Kidney (tissue), 14 donors: ENCODE results near the gene EGFL6. TPM values are rescaled to one million over a fixed set of nuclear protein-coding genes. Genes with fewer than 3 reads are reported as not detected.
A peak's percentile ranks its signal among the peaks of the same experiment; 100 is the strongest.

Experiments
- DNase-seq, 5 donors: peaks; one replicate each; pipeline ENCODE4 v3.0.0-alpha.2; 2013 to 2020
- FAIRE-seq: peaks from 2 replicates; lab custom pipeline; 2012; peaks lifted over from hg19 to GRCh38; lab: Jason Lieb, UNC
- H3K27ac ChIP-seq, 2 donors: one replicate each; pipeline ENCODE4 v1.7.0; 2013; ENCODE audit warnings: low read depth in 2 of 2, low read length in 2 of 2, inconsistent platforms in 1 of 2
- H3K27me3 ChIP-seq: one replicate; pipeline ENCODE4 v1.7.1; 2013; ENCODE audit warnings: low read length, inconsistent platforms; ENCODE audit not compliant: control insufficient read depth, insufficient read depth
- H3K36me3 ChIP-seq, 3 donors: one replicate each; pipeline versions ENCODE4 v1.7.0 to v1.7.1; 2013; ENCODE audit warnings: low read length in 3 of 3, control low read depth in 1 of 3, inconsistent platforms in 1 of 3; ENCODE audit not compliant: insufficient read depth in 3 of 3, control insufficient read depth in 2 of 3
- H3K4me1 ChIP-seq, 3 donors: one replicate each; pipeline versions ENCODE4 v1.7.0 to v1.7.1; 2013; ENCODE audit warnings: low read length in 3 of 3, inconsistent platforms in 1 of 3, low read depth in 1 of 3; ENCODE audit not compliant: control insufficient read depth in 2 of 3, insufficient read depth in 2 of 3
- H3K4me3 ChIP-seq, 3 donors: one replicate each; pipeline versions ENCODE4 v1.7.0 to v1.8.1; 2013; ENCODE audit warnings: low read length in 3 of 3, control low read depth in 1 of 3, inconsistent platforms in 1 of 3
- H3K9ac ChIP-seq, 3 donors: one replicate each; pipeline versions ENCODE4 v1.7.0 to v1.7.1; 2013; ENCODE audit warnings: low read length in 3 of 3, control low read depth in 1 of 3, inconsistent platforms in 1 of 3
- H3K9me3 ChIP-seq, 3 donors: one replicate each; pipeline versions ENCODE4 v1.7.0 to v1.7.1; 2013; ENCODE audit warnings: low read length in 3 of 3, control low read depth in 1 of 3, inconsistent platforms in 1 of 3; ENCODE audit not compliant: control insufficient read depth in 2 of 3, insufficient read depth in 1 of 3
- intact Hi-C: fragments of 100-400 bp; cut with DNase I; formaldehyde crosslinking; loops from one replicate; pipeline ENCODE4 v1.11.1; 2022
- polyA plus RNA-seq: library from polyadenylated mRNA; stranded (reverse); fragments of 350-450 nt; fragmentation: Illumina TruSeq; extraction: RNeasy Lipid Tissue Mini Kit (QIAGEN cat#74804); gene quantifications from one replicate; pipeline ENCODE4 v1.2.3, GENCODE V29; 2014; ENCODE audit warnings: low read depth, low replicate concordance; ENCODE audit not compliant: insufficient read depth
- total RNA-seq: library from RNA; stranded (reverse); fragmentation: NEBNext Ultra II Directional; extraction: Animal tissue kit (Norgen Biotek cat#: 25700); gene quantifications from one replicate; pipeline ENCODE4 v1.2.1, GENCODE V29; 2021
- TF ChIP-seq, protein P1 (sequence below): IDR thresholded peaks from 3 replicates; pipeline ENCODE4 v1.5.1; 2012; ENCODE audit warnings: mild to moderate bottlenecking, moderate library complexity, borderline replicate concordance; ENCODE audit not compliant: insufficient read depth; ENCODE audit errors: extremely low read depth
- donor health status: control.
- donor health status: control.
- donor health status: control.
- donor health status: control.
- donor health status: control.
- donor health status: DM: yes; HTN: yes; CAD: no.
- donor health status: Normal renal cell carcinoma (clear cell type).

EGFL6 gene
- total and polyA plus RNA-seq, 2 donors from 2014 or later, result 0.43 TPM; not detected in 1

GRCh38 chrX:13650318-13650717 lies 80.9 kb downstream of the EGFL6 start:
- Histone ChIP-seq H3K27me3 (peaks cover 19% of the 10 kb centered on the region), H3K4me1 (peaks cover 0 to 5% (median 0%) of the 10 kb centered on the region in 3 donors), H3K9ac (no peak overlapping the region), H3K36me3 (no peaks in the 10 kb centered on the region), H3K9me3 (no peaks in the 10 kb centered on the region), H3K4me3 (no peak overlapping the region), H3K27ac (no peak overlapping the region)
- intact Hi-C loops, result loop anchor here (10.0 kb wide), 1 partner anchor 384 kb away; no protein-coding TSS in a partner anchor
- DNase-seq, result no peak
- FAIRE-seq, result no peak
- TF ChIP-seq, protein P1, sequence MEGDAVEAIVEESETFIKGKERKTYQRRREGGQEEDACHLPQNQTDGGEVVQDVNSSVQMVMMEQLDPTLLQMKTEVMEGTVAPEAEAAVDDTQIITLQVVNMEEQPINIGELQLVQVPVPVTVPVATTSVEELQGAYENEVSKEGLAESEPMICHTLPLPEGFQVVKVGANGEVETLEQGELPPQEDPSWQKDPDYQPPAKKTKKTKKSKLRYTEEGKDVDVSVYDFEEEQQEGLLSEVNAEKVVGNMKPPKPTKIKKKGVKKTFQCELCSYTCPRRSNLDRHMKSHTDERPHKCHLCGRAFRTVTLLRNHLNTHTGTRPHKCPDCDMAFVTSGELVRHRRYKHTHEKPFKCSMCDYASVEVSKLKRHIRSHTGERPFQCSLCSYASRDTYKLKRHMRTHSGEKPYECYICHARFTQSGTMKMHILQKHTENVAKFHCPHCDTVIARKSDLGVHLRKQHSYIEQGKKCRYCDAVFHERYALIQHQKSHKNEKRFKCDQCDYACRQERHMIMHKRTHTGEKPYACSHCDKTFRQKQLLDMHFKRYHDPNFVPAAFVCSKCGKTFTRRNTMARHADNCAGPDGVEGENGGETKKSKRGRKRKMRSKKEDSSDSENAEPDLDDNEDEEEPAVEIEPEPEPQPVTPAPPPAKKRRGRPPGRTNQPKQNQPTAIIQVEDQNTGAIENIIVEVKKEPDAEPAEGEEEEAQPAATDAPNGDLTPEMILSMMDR, result no peak

- Histone ChIP-seq H3K9ac (no peak overlapping the region), H3K9me3 (no peaks in the 10 kb centered on the region), H3K4me3 (no peak overlapping the region), H3K36me3 (peaks cover 0 to 4% (median 0%) of the 10 kb centered on the region in 3 donors), H3K27me3 (peaks cover 16% of the 10 kb centered on the region), H3K4me1 (peaks cover 0 to 5% (median 0%) of the 10 kb centered on the region in 3 donors), H3K27ac (no peak overlapping the region)
- FAIRE-seq, result no peak
- intact Hi-C loops, result loop anchor here (10.0 kb wide), 1 partner anchor 384 kb away; no protein-coding TSS in a partner anchor
- DNase-seq, result no peak
- TF ChIP-seq, protein P1, result no peak
Measured at GRCh38 chrX:13651150-13651549, 81.7 kb downstream of the EGFL6 start.

- peak overlapping the region; percentile 51 to 91 for H3K27ac ChIP-seq
- intact Hi-C loops, result loop anchor here (10.0 kb wide), 1 partner anchor 382 kb away; no protein-coding TSS in a partner anchor
- TF ChIP-seq, protein P1, result no peak
- H3K9me3 ChIP-seq, result no peaks in the 10 kb centered on the region
- peaks cover 0 to 5% (median 0%) of the 10 kb centered on the region in 3 donors for H3K4me1 ChIP-seq
- peaks cover 0 to 4% (median 0%) of the 10 kb centered on the region in 3 donors for H3K36me3 ChIP-seq
- peak overlapping the region; percentile 63 to 89 (median 87) for H3K4me3 ChIP-seq
- DNase-seq, result peak in 2 of 5 donors; percentile 28 to 54
- no peak for FAIRE-seq
- peak overlapping the region; percentile 21 to 83 (median 41) for H3K9ac ChIP-seq
- H3K27me3 ChIP-seq, result peaks cover 13% of the 10 kb centered on the region
Measured at GRCh38 chrX:13652287-13652793, 82.9 kb downstream of the EGFL6 start.
